Ascending aorta (tissue), 2 donors: Measurements from ENCODE around the gene MGME1. TPM values are rescaled to one million over a fixed set of nuclear protein-coding genes. Genes with fewer than 3 reads are reported as not detected.

Experiments used
- DNase-seq, 2 donors: peaks; one replicate each; pipeline ENCODE4 v3.0.0-alpha.2; 2019; ENCODE audit warnings: low spot score in 2 of 2
- H3K27ac ChIP-seq, 2 donors: fragments of 200-600 bp; sonication (generic); one replicate each; pipeline ENCODE4 v1.5.1; 2016 to 2017; ENCODE audit warnings: mild to moderate bottlenecking in 1 of 2
- H3K27me3 ChIP-seq: fragments of 200-600 bp; sonication (generic); one replicate; pipeline ENCODE4 v1.5.1; 2017
- H3K36me3 ChIP-seq, 2 donors: fragments of 200-600 bp; sonication (generic); one replicate each; pipeline ENCODE4 v1.5.1; 2016
- H3K4me1 ChIP-seq, 2 donors: fragments of 200-600 bp; sonication (generic); one replicate each; pipeline ENCODE4 v1.5.1; 2016 to 2017; ENCODE audit warnings: mild to moderate bottlenecking in 1 of 2
- H3K4me3 ChIP-seq, 2 donors: fragments of 200-600 bp; sonication (generic); one replicate each; pipeline ENCODE4 v1.5.1; 2016 to 2017; ENCODE audit warnings: mild to moderate bottlenecking in 1 of 2
- H3K9me3 ChIP-seq, 2 donors: fragments of 200-600 bp; sonication (generic); one replicate each; pipeline ENCODE4 v1.5.1; 2016
- CTCF ChIP-seq, 3 experiments: fragments of 200-600 bp in 2 of 3; fragments of 450-650 bp in 1 of 3; sonication (generic) in 2 of 3; IDR thresholded peaks; one replicate each; pipeline ENCODE4 v1.5.1; 2016 to 2019; ENCODE audit warnings: antibody characterized with exemption in 3 of 3, mild to moderate bottlenecking in 1 of 3, moderate library complexity in 1 of 3
- intact Hi-C: fragments of 100-400 bp; cut with DNase I; formaldehyde crosslinking; loops from one replicate; pipeline ENCODE4 v1.15.1; 2023
- total RNA-seq: library from RNA; depleted of rRNA; stranded (reverse); fragments of >200 nt; gene quantifications from one replicate; pipeline ENCODE4 v1.1.0, GENCODE V29; 2016

Gene MGME1
- total RNA-seq, 1 donor from 2014 or later, result 0.85 TPM

GRCh38 chr20:17928211-17928611 is 40.6 kb upstream of the MGME1 start:
- H3K4me1 ChIP-seq, result peaks cover 0 to 7% of the 10 kb centered on the region in 2 donors
- H3K27me3 ChIP-seq, result no peaks in the 10 kb centered on the region
- no peaks in the 10 kb centered on the region for H3K9me3 ChIP-seq
- H3K4me3 ChIP-seq, result no peak overlapping the region
- no peak for TF ChIP-seq CTCF (IDR thresholded peaks at IDR 0.05)
- peak in 1 of 2 donors; percentile 71 for DNase-seq
- intact Hi-C loops, result no loop called here
- H3K36me3 ChIP-seq, result no peaks in the 10 kb centered on the region
- peak overlapping the region; percentile 26 to 47 for H3K27ac ChIP-seq

GRCh38 chr20:17928633-17929311 is 40.0 kb upstream of the MGME1 start:
- Histone ChIP-seq H3K4me1 (peaks cover 0 to 7% of the 10 kb centered on the region in 2 donors), H3K27ac (peak overlapping the region; percentile 26 to 47)
- DNase-seq, result no peak

GRCh38 chr20:17931513-17931912 is 37.3 kb upstream of the MGME1 start:
- H3K36me3 ChIP-seq, result no peaks in the 10 kb centered on the region
- intact Hi-C loops, result no loop called here
- H3K27me3 ChIP-seq, result no peaks in the 10 kb centered on the region
- H3K9me3 ChIP-seq, result no peaks in the 10 kb centered on the region
- H3K4me3 ChIP-seq, result no peak overlapping the region
- H3K4me1 ChIP-seq, result peaks cover 0 to 14% of the 10 kb centered on the region in 2 donors
- H3K27ac ChIP-seq, result no peak overlapping the region
- no peak for TF ChIP-seq CTCF (IDR thresholded peaks at IDR 0.05)
- DNase-seq, result no peak

More at GRCh38 chr20:17928633-17929311, 40.0 kb upstream of the MGME1 start:
- no peaks in the 10 kb centered on the region for H3K36me3 ChIP-seq
- no peaks in the 10 kb centered on the region for H3K27me3 ChIP-seq
- no peaks in the 10 kb centered on the region for H3K9me3 ChIP-seq
- no peak overlapping the region for H3K4me3 ChIP-seq
- intact Hi-C loops, result no loop called here
- no peak for TF ChIP-seq CTCF (IDR thresholded peaks at IDR 0.05)

- no peaks in the 10 kb centered on the region for H3K36me3 ChIP-seq
- H3K27ac ChIP-seq, result no peak overlapping the region
- intact Hi-C loops, result no loop called here
- TF ChIP-seq CTCF (IDR thresholded peaks at IDR 0.05), result no peak
- DNase-seq, result no peak
- peaks cover 2 to 23% of the 10 kb centered on the region in 2 donors for H3K4me1 ChIP-seq
- no peaks in the 10 kb centered on the region for H3K27me3 ChIP-seq
- H3K4me3 ChIP-seq, result no peak overlapping the region
- H3K9me3 ChIP-seq, result no peaks in the 10 kb centered on the region
These were observed 36.4 kb upstream of the MGME1 start for GRCh38 chr20:17932396-17932795.

GRCh38 chr20:17933121-17933520 is 35.7 kb upstream of the MGME1 start:
- no peaks in the 10 kb centered on the region for H3K27me3 ChIP-seq
- no peaks in the 10 kb centered on the region for H3K9me3 ChIP-seq
- no peak overlapping the region for H3K4me3 ChIP-seq
- DNase-seq, result no peak
- intact Hi-C loops, result no loop called here
- peaks cover 6 to 29% of the 10 kb centered on the region in 2 donors for H3K4me1 ChIP-seq
- no peak for TF ChIP-seq CTCF (IDR thresholded peaks at IDR 0.05)
- no peaks in the 10 kb centered on the region for H3K36me3 ChIP-seq
- H3K27ac ChIP-seq, result no peak overlapping the region
